Osteoblast (primary cell): ENCODE results near the gene CDC34. TPM values are rescaled to one million over a fixed set of nuclear protein-coding genes. Genes with fewer than 3 reads are reported as not detected.

Experiments used
- DNase-seq: peaks from one replicate; pipeline ENCODE4 v3.0.0; 2011; ENCODE audit warnings: low spot score, mixed read lengths; ENCODE audit not compliant: insufficient read length; ENCODE audit errors: missing footprints
- H2AFZ ChIP-seq: 2 replicates; pipeline ENCODE4 v1.6.0; 2011; ENCODE audit warnings: mild to moderate bottlenecking, low read length
- H3K27ac ChIP-seq: 2 replicates; pipeline ENCODE4 v1.5.1; 2011; ENCODE audit warnings: mild to moderate bottlenecking, low read depth, low read length, moderate library complexity
- H3K27me3 ChIP-seq: 2 replicates; pipeline ENCODE4 v1.6.0; 2012; ENCODE audit warnings: mild to moderate bottlenecking, control low read depth, inconsistent platforms, low read length, moderate library complexity; ENCODE audit not compliant: insufficient read depth
- H3K36me3 ChIP-seq: 2 replicates; pipeline ENCODE4 v1.5.1; 2011; ENCODE audit warnings: mild to moderate bottlenecking, low read length, control low read depth, moderate library complexity; ENCODE audit not compliant: insufficient read depth
- H3K4me1 ChIP-seq: 2 replicates; pipeline ENCODE4 v1.5.1; 2011; ENCODE audit warnings: mild to moderate bottlenecking, low read length, control low read depth, moderate library complexity; ENCODE audit not compliant: insufficient read depth
- H3K4me2 ChIP-seq: 2 replicates; pipeline ENCODE4 v1.6.0; 2011; ENCODE audit warnings: mild to moderate bottlenecking, low read length; ENCODE audit not compliant: insufficient read depth
- H3K4me3 ChIP-seq: fragments of 200-600 bp; sonication (generic); 3 replicates; pipeline ENCODE4 v1.5.1; 2012; ENCODE audit warnings: mild to moderate bottlenecking, low read length, inconsistent platforms; ENCODE audit not compliant: insufficient read depth
- H3K79me2 ChIP-seq: 2 replicates; pipeline ENCODE4 v1.6.0; 2012; ENCODE audit warnings: mild to moderate bottlenecking, low read length, control low read depth, inconsistent platforms; ENCODE audit not compliant: insufficient read depth
- H3K9me3 ChIP-seq: 2 replicates; pipeline ENCODE4 v1.5.1; 2011; ENCODE audit warnings: low read depth, low read length, control low read depth
- H4K20me1 ChIP-seq: 2 replicates; pipeline ENCODE4 v1.6.0; 2012; ENCODE audit warnings: mild to moderate bottlenecking, low read length, control low read depth; ENCODE audit not compliant: insufficient read depth
- total RNA-seq: library from RNA; depleted of rRNA; stranded (reverse); fragments of >200 nt; gene quantifications from 2 replicates; pipeline ENCODE4 v1.2.3, GENCODE V29; 2012
- TF ChIP-seq, protein P1 (sequence below): IDR thresholded peaks from 2 replicates; pipeline ENCODE4 v1.5.1; 2011; ENCODE audit warnings: mild to moderate bottlenecking, low read depth, low read length, moderate library complexity; ENCODE audit errors: extremely low read depth

Gene CDC34
- total RNA-seq, 1 donor = 32.9 TPM

DNA sequence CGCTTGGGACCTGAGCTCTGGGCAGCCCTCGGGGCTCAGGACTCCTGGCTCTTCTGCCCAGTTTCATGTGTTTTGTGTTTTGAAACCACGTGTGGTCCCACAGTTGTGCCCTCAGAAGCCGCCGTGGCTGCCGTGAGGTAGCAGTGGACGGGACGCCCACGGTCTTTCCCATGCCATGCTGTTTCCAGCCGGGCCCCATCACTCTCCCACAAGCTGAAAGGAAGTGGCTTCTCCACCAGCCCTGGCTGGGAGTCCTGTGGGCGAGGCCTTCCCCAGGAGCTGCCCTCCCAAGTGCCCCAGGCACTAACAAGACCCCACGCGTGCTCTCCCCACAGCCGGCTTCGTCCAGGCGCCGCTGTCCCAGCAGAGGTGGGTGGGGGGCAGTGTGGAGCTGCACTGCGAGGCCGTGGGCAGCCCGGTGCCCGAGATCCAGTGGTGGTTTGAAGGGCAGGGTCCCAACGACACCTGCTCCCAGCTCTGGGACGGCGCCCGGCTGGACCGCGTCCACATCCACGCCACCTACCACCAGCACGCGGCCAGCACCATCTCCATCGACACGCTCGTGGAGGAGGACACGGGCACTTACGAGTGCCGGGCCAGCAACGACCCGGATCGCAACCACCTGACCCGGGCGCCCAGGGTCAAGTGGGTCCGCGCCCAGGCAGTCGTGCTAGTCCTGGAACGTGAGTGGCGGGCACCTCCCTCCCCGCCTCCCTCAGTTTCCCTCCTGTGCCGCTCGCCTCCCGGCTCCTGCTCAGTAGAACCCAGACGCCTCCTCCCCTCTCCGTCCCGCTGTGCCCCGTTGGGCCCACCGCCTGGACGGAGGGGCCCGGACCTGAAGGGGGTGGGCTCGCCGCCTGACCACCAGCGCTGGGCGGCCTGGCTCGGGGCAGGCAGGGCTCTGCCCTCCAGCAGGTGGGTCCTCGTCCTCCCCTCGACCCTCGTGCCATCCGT is 46.2 kb downstream of the CDC34 start:
- H4K20me1 ChIP-seq = peaks cover 76% of the 10 kb centered on the region
- H3K4me1 ChIP-seq = peaks cover 35% of the 10 kb centered on the region
- no peak overlapping the region for H3K4me3 ChIP-seq
- no peaks in the 10 kb centered on the region for H3K27me3 ChIP-seq
- peak overlapping the region; percentile 41 for H3K27ac ChIP-seq
- no peak overlapping the region for H2AFZ ChIP-seq
- DNase-seq = no peak
- TF ChIP-seq, protein P1, sequence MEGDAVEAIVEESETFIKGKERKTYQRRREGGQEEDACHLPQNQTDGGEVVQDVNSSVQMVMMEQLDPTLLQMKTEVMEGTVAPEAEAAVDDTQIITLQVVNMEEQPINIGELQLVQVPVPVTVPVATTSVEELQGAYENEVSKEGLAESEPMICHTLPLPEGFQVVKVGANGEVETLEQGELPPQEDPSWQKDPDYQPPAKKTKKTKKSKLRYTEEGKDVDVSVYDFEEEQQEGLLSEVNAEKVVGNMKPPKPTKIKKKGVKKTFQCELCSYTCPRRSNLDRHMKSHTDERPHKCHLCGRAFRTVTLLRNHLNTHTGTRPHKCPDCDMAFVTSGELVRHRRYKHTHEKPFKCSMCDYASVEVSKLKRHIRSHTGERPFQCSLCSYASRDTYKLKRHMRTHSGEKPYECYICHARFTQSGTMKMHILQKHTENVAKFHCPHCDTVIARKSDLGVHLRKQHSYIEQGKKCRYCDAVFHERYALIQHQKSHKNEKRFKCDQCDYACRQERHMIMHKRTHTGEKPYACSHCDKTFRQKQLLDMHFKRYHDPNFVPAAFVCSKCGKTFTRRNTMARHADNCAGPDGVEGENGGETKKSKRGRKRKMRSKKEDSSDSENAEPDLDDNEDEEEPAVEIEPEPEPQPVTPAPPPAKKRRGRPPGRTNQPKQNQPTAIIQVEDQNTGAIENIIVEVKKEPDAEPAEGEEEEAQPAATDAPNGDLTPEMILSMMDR = no peak
- peaks cover 7% of the 10 kb centered on the region for H3K36me3 ChIP-seq
- no peak overlapping the region for H3K4me2 ChIP-seq
- peaks cover 88% of the 10 kb centered on the region for H3K79me2 ChIP-seq
- no peaks in the 10 kb centered on the region for H3K9me3 ChIP-seq

DNA sequence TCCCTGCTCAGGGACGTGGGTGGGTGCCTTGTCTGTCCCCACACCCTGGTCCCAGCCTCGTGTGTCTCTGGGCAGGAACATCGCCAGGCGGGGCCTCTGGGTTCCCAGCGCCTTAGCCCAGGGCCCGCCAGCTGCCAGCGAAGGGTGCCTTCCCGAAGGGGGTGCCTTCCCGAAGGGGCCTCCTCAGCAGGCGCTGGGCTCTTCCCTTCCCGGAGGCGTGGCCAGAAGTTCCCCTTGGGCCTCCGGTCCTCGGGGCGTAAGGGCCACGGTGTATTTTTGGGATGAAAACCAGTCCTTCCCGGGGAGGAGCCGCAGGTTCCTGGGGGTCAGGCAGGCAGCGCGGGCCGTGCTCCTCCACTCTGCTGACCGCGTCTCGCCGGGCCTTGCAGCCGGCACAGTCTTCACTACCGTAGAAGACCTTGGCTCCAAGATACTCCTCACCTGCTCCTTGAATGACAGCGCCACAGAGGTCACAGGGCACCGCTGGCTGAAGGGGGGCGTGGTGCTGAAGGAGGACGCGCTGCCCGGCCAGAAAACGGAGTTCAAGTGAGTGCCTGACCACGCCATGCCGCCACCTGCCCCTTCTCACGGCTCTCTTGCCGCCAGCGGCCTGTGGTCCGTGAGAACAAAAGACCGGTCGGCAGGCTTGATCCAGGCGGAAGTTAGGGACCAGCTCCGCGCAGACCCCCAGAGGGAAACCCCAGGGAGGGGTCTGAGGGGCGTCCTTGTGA is 47.7 kb downstream of the CDC34 start:
- H3K27ac ChIP-seq = no peak overlapping the region
- no peak overlapping the region for H3K4me2 ChIP-seq
- H3K4me1 ChIP-seq = peaks cover 42% of the 10 kb centered on the region
- peaks cover 13% of the 10 kb centered on the region for H3K36me3 ChIP-seq
- no peaks in the 10 kb centered on the region for H3K9me3 ChIP-seq
- TF ChIP-seq, protein P1 = no peak
- H4K20me1 ChIP-seq = peaks cover 80% of the 10 kb centered on the region
- DNase-seq = no peak
- H3K27me3 ChIP-seq = no peaks in the 10 kb centered on the region
- peaks cover 73% of the 10 kb centered on the region for H3K79me2 ChIP-seq
- H3K4me3 ChIP-seq = no peak overlapping the region
- no peak overlapping the region for H2AFZ ChIP-seq

DNA sequence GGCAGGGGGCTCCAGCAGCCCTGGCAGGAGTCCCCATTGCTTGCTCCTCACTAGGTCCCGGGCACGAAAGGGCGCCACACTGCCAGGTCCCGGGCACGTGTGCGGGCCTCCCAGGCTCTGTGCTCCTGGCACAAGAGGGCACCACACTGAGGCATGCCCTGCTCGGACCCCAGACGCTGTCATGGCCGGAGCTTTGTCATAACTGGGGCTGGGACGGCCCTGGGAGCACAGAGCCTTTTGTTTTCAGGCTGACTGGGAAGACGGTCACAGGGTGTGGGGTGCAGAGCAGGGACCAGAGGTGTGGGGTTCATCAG is 48.2 kb downstream of the CDC34 start:
- peaks cover 13% of the 10 kb centered on the region for H3K36me3 ChIP-seq
- no peaks in the 10 kb centered on the region for H3K9me3 ChIP-seq
- H3K27me3 ChIP-seq = no peaks in the 10 kb centered on the region
- TF ChIP-seq, protein P1 = no peak
- H2AFZ ChIP-seq = no peak overlapping the region
- no peak overlapping the region for H3K4me3 ChIP-seq
- H3K4me1 ChIP-seq = peaks cover 37% of the 10 kb centered on the region
- no peak for DNase-seq
- no peak overlapping the region for H3K27ac ChIP-seq
- no peak overlapping the region for H3K4me2 ChIP-seq
- H3K79me2 ChIP-seq = peaks cover 68% of the 10 kb centered on the region
- H4K20me1 ChIP-seq = peaks cover 80% of the 10 kb centered on the region

DNA sequence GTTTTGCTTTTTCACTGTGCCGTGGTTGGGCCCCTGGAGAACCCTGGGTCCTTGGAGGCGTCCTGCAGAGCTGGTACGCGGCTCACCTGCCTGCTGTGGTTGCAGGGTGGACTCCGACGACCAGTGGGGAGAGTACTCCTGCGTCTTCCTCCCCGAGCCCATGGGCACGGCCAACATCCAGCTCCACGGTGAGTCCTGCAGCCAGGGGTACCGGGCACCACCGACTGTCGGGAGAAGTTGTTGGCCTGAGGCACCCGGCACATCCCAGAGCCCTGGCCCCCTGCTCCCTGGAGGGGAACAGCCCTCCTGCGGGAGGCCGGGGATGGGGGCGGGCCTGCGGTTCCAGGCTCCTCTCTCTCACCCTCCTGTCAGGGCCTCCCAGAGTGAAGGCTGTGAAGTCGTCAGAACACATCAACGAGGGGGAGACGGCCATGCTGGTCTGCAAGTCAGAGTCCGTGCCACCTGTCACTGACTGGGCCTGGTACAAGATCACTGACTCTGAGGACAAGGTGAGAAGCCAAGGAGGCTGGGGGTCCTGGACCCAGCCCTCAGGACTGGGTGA is 48.8 kb downstream of the CDC34 start:
- DNase-seq = no peak
- no peak overlapping the region for H3K27ac ChIP-seq
- H3K4me3 ChIP-seq = no peak overlapping the region
- no peaks in the 10 kb centered on the region for H3K9me3 ChIP-seq
- H3K79me2 ChIP-seq = peaks cover 63% of the 10 kb centered on the region
- H3K4me2 ChIP-seq = no peak overlapping the region
- H3K36me3 ChIP-seq = peaks cover 13% of the 10 kb centered on the region
- no peaks in the 10 kb centered on the region for H3K27me3 ChIP-seq
- H2AFZ ChIP-seq = no peak overlapping the region
- peaks cover 32% of the 10 kb centered on the region for H3K4me1 ChIP-seq
- H4K20me1 ChIP-seq = peaks cover 77% of the 10 kb centered on the region
- TF ChIP-seq, protein P1 = no peak
